HFFc6 (cell line): ENCODE measurements around the gene LRRC57. TPM values are rescaled to one million over a fixed set of nuclear protein-coding genes. Genes with fewer than 3 reads are reported as not detected.

Source experiments
- DNase-seq: peaks from one replicate; pipeline ENCODE4 v3.0.0-alpha.2; 2018
- H3K27ac Mint-ChIP-seq: 2 replicates; pipeline ENCODE4 v1.8.0; 2020; ENCODE audit warnings: mild to moderate bottlenecking, mixed read lengths
- H3K27me3 Mint-ChIP-seq: 2 replicates; pipeline ENCODE4 v1.8.0; 2021; ENCODE audit warnings: mild to moderate bottlenecking, moderate library complexity, mixed read lengths; ENCODE audit not compliant: insufficient read depth
- H3K36me3 Mint-ChIP-seq: 2 replicates; pipeline ENCODE4 v1.8.0; 2021; ENCODE audit warnings: low read depth, mixed read lengths
- H3K4me1 Mint-ChIP-seq: 2 replicates; pipeline ENCODE4 v1.8.0; 2020; ENCODE audit warnings: low read depth, mixed read lengths
- H3K4me3 Mint-ChIP-seq: 2 replicates; pipeline ENCODE4 v1.8.0; 2020; ENCODE audit warnings: mild to moderate bottlenecking, moderate library complexity, mixed read lengths
- H3K9me3 Mint-ChIP-seq: 2 replicates; pipeline ENCODE4 v1.8.0; 2020; ENCODE audit warnings: mild to moderate bottlenecking, mixed read lengths
- CTCF ChIP-seq: fragments of 200-600 bp; sonication (generic); IDR thresholded peaks from 2 replicates; pipeline ENCODE4 v1.5.0; 2021; ENCODE audit warnings: antibody characterized with exemption, mild to moderate bottlenecking
- total RNA-seq, 6 experiments: library from RNA; stranded (reverse); fragmentation: NEBNext Ultra II Directional; extraction: Animal tissue kit (Norgen Biotek cat#: 25700); gene quantifications; 2 replicates in 1 of 6; 3 replicates in 5 of 6; pipeline ENCODE4 v1.2.3, GENCODE V29; 2021

LRRC57 gene
- total RNA-seq, 6 experiments from 2014 or later: 18.5 to 22.9 (median 20.4) TPM

GRCh38 chr15:42502477-42502876, 46.1 kb downstream of the LRRC57 start:
- peaks cover 1% of the 10 kb centered on the region; the same call in 1 of the 2 replicates for H3K27me3 Mint-ChIP-seq
- H3K4me3 Mint-ChIP-seq: no peak overlapping the region
- no peaks in the 10 kb centered on the region; the same call in 1 of the 2 replicates for H3K36me3 Mint-ChIP-seq
- no peak for DNase-seq
- no peak overlapping the region for H3K27ac Mint-ChIP-seq
- no peaks in the 10 kb centered on the region for H3K9me3 Mint-ChIP-seq
- TF ChIP-seq CTCF: no peak
- H3K4me1 Mint-ChIP-seq: peaks cover 37% of the 10 kb centered on the region

- Mint-ChIP-seq H3K9me3 (no peaks in the 10 kb centered on the region), H3K27me3 (peaks cover 2% of the 10 kb centered on the region; the same call in 1 of the 2 replicates), H3K36me3 (peaks cover 8% of the 10 kb centered on the region), H3K27ac (peak overlapping the region; percentile 75), H3K4me3 (no peak overlapping the region), H3K4me1 (peaks cover 44% of the 10 kb centered on the region)
- no peak for DNase-seq
- TF ChIP-seq CTCF: no peak
Measured at GRCh38 chr15:42499858-42500609, 48.6 kb downstream of the LRRC57 start.

GRCh38 chr15:42498212-42499068, 50.2 kb downstream of the LRRC57 start:
- Mint-ChIP-seq H3K27ac (peak overlapping the region; percentile 73; the same call in 1 of the 2 replicates), H3K27me3 (peaks cover 2% of the 10 kb centered on the region; the same call in 1 of the 2 replicates), H3K9me3 (no peaks in the 10 kb centered on the region), H3K36me3 (peaks cover 8% of the 10 kb centered on the region), H3K4me3 (no peak overlapping the region), H3K4me1 (peaks cover 60% of the 10 kb centered on the region)
- no peak for DNase-seq
- no peak for TF ChIP-seq CTCF

- DNase-seq: peak; percentile 96
- peak within 1 kb of the TSS; percentile 94 for H3K27ac Mint-ChIP-seq
- H3K36me3 Mint-ChIP-seq: peaks cover 8% of the 10 kb centered on the region
- peaks cover 5% of the 10 kb centered on the region; the same call in 1 of the 2 replicates for H3K27me3 Mint-ChIP-seq
- TF ChIP-seq CTCF: no peak
- peaks cover 70% of the 10 kb centered on the region for H3K4me1 Mint-ChIP-seq
- H3K9me3 Mint-ChIP-seq: no peaks in the 10 kb centered on the region
- H3K4me3 Mint-ChIP-seq: peak within 1 kb of the TSS; percentile 98
Measured at GRCh38 chr15:42495361-42496212, 53.0 kb downstream of the LRRC57 start, which contains the start of gene SNAP23. TSS of gene SNAP23 (plus strand) at chr15:42495634. CDS start at chr15:42511847, 16,213 bp downstream.

- Mint-ChIP-seq H3K36me3 (peaks cover 8% of the 10 kb centered on the region), H3K4me1 (peaks cover 64% of the 10 kb centered on the region), H3K4me3 (peak overlapping the region; percentile 98), H3K27ac (peak overlapping the region; percentile 94), H3K9me3 (no peaks in the 10 kb centered on the region), H3K27me3 (peaks cover 5% of the 10 kb centered on the region; the same call in 1 of the 2 replicates)
- no peak for TF ChIP-seq CTCF
- peak; percentile 71 for DNase-seq
Measured at GRCh38 chr15:42494998-42495360, 53.6 kb downstream of the LRRC57 start.
